ENCODE data around the gene CEMIP. TPM values are rescaled to one million over a fixed set of nuclear protein-coding genes. Genes with fewer than 3 reads are reported as not detected.

CEMIP gene
- total and polyA plus RNA-seq, 2 of the 13 experiments (the other 11 are each of a cell fraction or from before 2014, with no cell fraction given): 4.3 to 28.5 TPM

GRCh38 chr15:80989081-80989517, 209.9 kb downstream of the CEMIP start:
- Histone ChIP-seq H3K4me2 (ENCODE audit: low read depth, low read length) (peak overlapping the region; percentile 93), H4K20me1 (ENCODE audit: insufficient read depth, low read length) (peaks cover 2% of the 10 kb centered on the region; the same call in 1 of the 2 replicates), H3K27me3 (ENCODE audit: control insufficient read depth in 1 of 2, insufficient read depth in 2 of 2, low read length in 2 of 2) (no peaks in the 10 kb centered on the region; a peak in 1 of 5 replicates), H3K9ac (ENCODE audit: insufficient read depth, low read depth, low read length) (peak overlapping the region; percentile 87), H2AFZ (ENCODE audit: low read length) (no peak overlapping the region), H3K27ac (ENCODE audit: extremely low read length, insufficient read depth, low read length) (peak overlapping the region; percentile 80), H3K36me3 (replicated peaks in 1 of 2; ENCODE audit: control insufficient read depth in 1 of 2, insufficient read depth in 2 of 2, low read length in 2 of 2) (0 out of 5 replicates have a peak, but pooled peaks cover 0 to 4% of the 10 kb centered on the region in 2 experiments), H3K4me1 (ENCODE audit: insufficient read depth, low read length) (peaks cover 41% of the 10 kb centered on the region), H3K79me2 (ENCODE audit: insufficient read depth, low read length) (peaks cover 50% of the 10 kb centered on the region), H3K4me3 (replicated peaks in 1 of 3; ENCODE audit: insufficient read depth in 1 of 3, low read depth in 2 of 3, low read length in 3 of 3) (peak overlapping the region; percentile 86 to 99 (median 95)), H3K9me3 (ENCODE audit: low read length) (no peaks in the 10 kb centered on the region)
- intact Hi-C loops (cut with micrococcal nuclease; ENCODE audit: unreplicated experiment) (no loop called here), in situ Hi-C loops (cut with HindIII; ENCODE audit: extremely low pct_ligation_motif_present, low pct_unique_long_range_greater_than_20kb) (no loop called here)
- ATAC-seq (peak; percentile 75), FAIRE-seq (no peak), DNase-seq (ENCODE audit: low spot score) (no peak)
- under 1% methylated on average over 7 of the region's 7 CpGs for WGBS (ENCODE audit: low lambda C conversion rate)
- ChIA-PET POLR2A (interaction anchor here (0.8 to 2.0 kb wide), 4 partner anchors 9 to 35 kb away, joined by 3 to 6 read pairs (median 4); partner anchors contain the start of gene TLNRD1), CTCF (ENCODE audit: low intra/inter-chr PET ratio, low total read pairs) (no interaction called here)
- BruUV-seq (replicated peaks): no TSS peak
- TF ChIP-seq GMEB1 (CRISPR knock-in tag; IDR thresholded peaks at IDR 0.05; ENCODE audit: borderline replicate concordance) (peak; percentile 2; the same call in 1 of the 2 replicates), NAIF1 (CRISPR knock-in tag; IDR thresholded peaks at IDR 0.05; ENCODE audit: borderline replicate concordance) (0 out of 2 replicates have a peak, but pooled peaks have one; percentile 59), TBX3 (IDR thresholded peaks at IDR 0.05; ENCODE audit: borderline replicate concordance) (no peak), ZNF598 (CRISPR knock-in tag; IDR thresholded peaks at IDR 0.05; ENCODE audit: borderline replicate concordance) (0 out of 2 replicates have a peak, but pooled peaks have one; percentile 63), PITX1 (CRISPR knock-in tag; IDR thresholded peaks at IDR 0.05) (no peak), DRAP1 (CRISPR knock-in tag; IDR thresholded peaks at IDR 0.05) (no peak), ZZZ3 (CRISPR knock-in tag; IDR thresholded peaks at IDR 0.05; ENCODE audit: borderline replicate concordance) (0 out of 2 replicates have a peak, but pooled peaks have one; percentile 78), ZSCAN29 (CRISPR knock-in tag; conservative IDR thresholded peaks at IDR 0.05) (no peak), DBP (CRISPR knock-in tag; IDR thresholded peaks at IDR 0.05; ENCODE audit: not compliant biosample characterization) (no peak), ZNF563 (CRISPR knock-in tag; IDR thresholded peaks at IDR 0.05) (0 out of 2 replicates have a peak, but pooled peaks have one; percentile 13), SAP130 (CRISPR knock-in tag; IDR thresholded peaks at IDR 0.05; ENCODE audit: low read depth) (0 out of 2 replicates have a peak, but pooled peaks have one; percentile 44), ZNF790 (CRISPR knock-in tag; IDR thresholded peaks at IDR 0.05; ENCODE audit: borderline replicate concordance) (0 out of 2 replicates have a peak, but pooled peaks have one; percentile 19), PHF21A (CRISPR knock-in tag; IDR thresholded peaks at IDR 0.05) (0 out of 2 replicates have a peak, but pooled peaks have one; percentile 2), BRCA1 (CRISPR knock-in tag; IDR thresholded peaks at IDR 0.05) (0 out of 2 replicates have a peak, but pooled peaks have one; percentile 11)
- TF ChIP-seq, protein P1, sequence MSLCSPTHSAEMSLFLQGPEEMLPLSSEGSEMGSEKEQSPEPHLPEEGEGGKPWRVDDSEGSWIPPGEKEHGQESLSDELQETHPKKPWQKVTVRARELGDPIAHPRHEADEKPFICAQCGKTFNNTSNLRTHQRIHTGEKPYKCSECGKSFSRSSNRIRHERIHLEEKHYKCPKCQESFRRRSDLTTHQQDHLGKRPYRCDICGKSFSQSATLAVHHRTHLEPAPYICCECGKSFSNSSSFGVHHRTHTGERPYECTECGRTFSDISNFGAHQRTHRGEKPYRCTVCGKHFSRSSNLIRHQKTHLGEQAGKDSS (CRISPR knock-in tag; IDR thresholded peaks at IDR 0.05; ENCODE audit: borderline replicate concordance, low read depth): 0 out of 2 replicates have a peak, but pooled peaks have one; percentile 2
- TF ChIP-seq, protein P2, sequence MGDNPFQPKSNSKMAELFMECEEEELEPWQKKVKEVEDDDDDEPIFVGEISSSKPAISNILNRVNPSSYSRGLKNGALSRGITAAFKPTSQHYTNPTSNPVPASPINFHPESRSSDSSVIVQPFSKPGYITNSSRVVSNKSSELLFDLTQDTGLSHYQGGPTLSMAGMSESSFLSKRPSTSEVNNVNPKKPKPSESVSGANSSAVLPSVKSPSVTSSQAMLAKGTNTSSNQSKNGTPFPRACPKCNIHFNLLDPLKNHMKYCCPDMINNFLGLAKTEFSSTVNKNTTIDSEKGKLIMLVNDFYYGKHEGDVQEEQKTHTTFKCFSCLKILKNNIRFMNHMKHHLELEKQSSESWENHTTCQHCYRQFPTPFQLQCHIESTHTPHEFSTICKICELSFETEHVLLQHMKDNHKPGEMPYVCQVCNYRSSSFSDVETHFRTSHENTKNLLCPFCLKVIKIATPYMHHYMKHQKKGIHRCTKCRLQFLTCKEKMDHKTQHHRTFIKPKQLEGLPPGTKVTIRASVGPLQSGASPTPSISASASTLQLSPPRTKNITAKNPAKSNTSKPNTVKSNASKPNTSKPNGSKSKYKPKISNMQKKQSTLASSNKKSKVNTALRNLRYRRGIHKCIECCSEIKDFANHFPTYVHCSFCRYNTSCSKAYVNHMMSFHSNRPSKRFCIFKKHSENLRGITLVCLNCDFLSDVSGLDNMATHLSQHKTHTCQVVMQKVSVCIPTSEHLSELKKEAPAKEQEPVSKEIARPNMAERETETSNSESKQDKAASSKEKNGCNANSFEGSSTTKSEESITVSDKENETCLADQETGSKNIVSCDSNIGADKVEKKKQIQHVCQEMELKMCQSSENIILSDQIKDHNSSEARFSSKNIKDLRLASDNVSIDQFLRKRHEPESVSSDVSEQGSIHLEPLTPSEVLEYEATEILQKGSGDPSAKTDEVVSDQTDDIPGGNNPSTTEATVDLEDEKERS (CRISPR knock-in tag; IDR thresholded peaks at IDR 0.05): 0 out of 2 replicates have a peak, but pooled peaks have one; percentile 17
